ENCODE measurements around the gene VSIR. TPM values are rescaled to one million over a fixed set of nuclear protein-coding genes. Genes with fewer than 3 reads are reported as not detected.

VSIR gene
- total and polyA plus RNA-seq, 10 donors: 34.5 to 512 (median 299) TPM

- Histone ChIP-seq H3K36me3 (no peaks in the 10 kb centered on the region), H3K27ac (peak overlapping the region in 1 of 8 donors; percentile 36), H3K4me3 (no peak overlapping the region), H3K27me3 (replicated peaks in 1 of 7) (no peaks in the 10 kb centered on the region), H3K4me1 (peaks cover 4 to 74% (median 40%) of the 10 kb centered on the region in 6 donors), H3K9me3 (no peaks in the 10 kb centered on the region)
- TF ChIP-seq CTCF (IDR thresholded peaks at IDR 0.05 in 8 of 11, conservative IDR thresholded peaks at IDR 0.05 in 3 of 11) (no peak), POLR2AphosphoS5 (IDR thresholded peaks at IDR 0.05) (no peak), POLR2A (IDR thresholded peaks at IDR 0.05) (no peak)
- DNase-seq: peak; percentile 29
- WGBS, 5 donors: 94 to 98% (median 96%) methylated on average over 6 of the region's 6 CpGs
- intact Hi-C loops (cut with DNase I; ENCODE audit: low total_unique reads): no loop called here
These were observed 28.9 kb upstream of the VSIR start for GRCh38 chr10:71802235-71802634.

- Histone ChIP-seq H3K27ac (peak overlapping the region in 1 of 8 donors; percentile 36), H3K27me3 (replicated peaks in 1 of 7) (no peaks in the 10 kb centered on the region), H3K4me3 (no peak overlapping the region), H3K9me3 (no peaks in the 10 kb centered on the region), H3K36me3 (no peaks in the 10 kb centered on the region), H3K4me1 (peaks cover 4 to 81% (median 41%) of the 10 kb centered on the region in 6 donors)
- intact Hi-C loops (cut with DNase I; ENCODE audit: low total_unique reads): no loop called here
- 65 to 77% (median 76%) methylated on average over 6 to 9 of the region's 9 CpGs for WGBS, 5 donors
- peak; percentile 37 for DNase-seq
- TF ChIP-seq POLR2A (IDR thresholded peaks at IDR 0.05) (no peak), POLR2AphosphoS5 (IDR thresholded peaks at IDR 0.05) (no peak), CTCF (IDR thresholded peaks at IDR 0.05 in 8 of 11, conservative IDR thresholded peaks at IDR 0.05 in 3 of 11) (peak in 2 of 11 experiments; percentile 28 to 31)
These were observed 28.0 kb upstream of the VSIR start for GRCh38 chr10:71801361-71801760.

GRCh38 chr10:71799608-71800453 is 26.5 kb upstream of the VSIR start:
- DNase-seq: no peak
- Histone ChIP-seq H3K4me3 (no peak overlapping the region), H3K27ac (no peak overlapping the region), H3K9me3 (no peaks in the 10 kb centered on the region), H3K36me3 (no peaks in the 10 kb centered on the region), H3K4me1 (peaks cover 4 to 68% (median 33%) of the 10 kb centered on the region in 6 donors), H3K27me3 (replicated peaks in 1 of 7) (no peaks in the 10 kb centered on the region)
- TF ChIP-seq POLR2AphosphoS5 (IDR thresholded peaks at IDR 0.05) (no peak), POLR2A (IDR thresholded peaks at IDR 0.05) (no peak), CTCF (IDR thresholded peaks at IDR 0.05 in 8 of 11, conservative IDR thresholded peaks at IDR 0.05 in 3 of 11) (no peak)
- WGBS, 5 donors: 49 to 74% (median 69%) methylated on average over 3 of the region's 3 CpGs
- intact Hi-C loops (cut with DNase I; ENCODE audit: low total_unique reads): no loop called here

- H3K4me1 ChIP-seq: peaks cover 4 to 63% (median 31%) of the 10 kb centered on the region in 6 donors
- WGBS, 5 donors: 73 to 95% (median 77%) methylated on average over 9 to 10 of the region's 10 CpGs
- H3K36me3 ChIP-seq: no peaks in the 10 kb centered on the region
- intact Hi-C loops (cut with DNase I; ENCODE audit: low total_unique reads): no loop called here
- TF ChIP-seq POLR2AphosphoS5 (IDR thresholded peaks at IDR 0.05): no peak
- no peak for TF ChIP-seq POLR2A (IDR thresholded peaks at IDR 0.05)
- TF ChIP-seq CTCF (IDR thresholded peaks at IDR 0.05 in 8 of 11, conservative IDR thresholded peaks at IDR 0.05 in 3 of 11): no peak
- H3K27me3 ChIP-seq (replicated peaks in 1 of 7): no peaks in the 10 kb centered on the region
- no peak overlapping the region for H3K27ac ChIP-seq
- no peak for DNase-seq
- no peak overlapping the region for H3K4me3 ChIP-seq
- no peaks in the 10 kb centered on the region for H3K9me3 ChIP-seq
These were observed 25.8 kb upstream of the VSIR start for GRCh38 chr10:71799112-71799511.
